ENCODE measurements around the gene RASAL2.
"Not testable (repeated sequence)": the region's sequence is repeated elsewhere in the genome, so short reads cannot be mapped to it uniquely, and the experiment has no call there.

RASAL2 gene

DNA sequence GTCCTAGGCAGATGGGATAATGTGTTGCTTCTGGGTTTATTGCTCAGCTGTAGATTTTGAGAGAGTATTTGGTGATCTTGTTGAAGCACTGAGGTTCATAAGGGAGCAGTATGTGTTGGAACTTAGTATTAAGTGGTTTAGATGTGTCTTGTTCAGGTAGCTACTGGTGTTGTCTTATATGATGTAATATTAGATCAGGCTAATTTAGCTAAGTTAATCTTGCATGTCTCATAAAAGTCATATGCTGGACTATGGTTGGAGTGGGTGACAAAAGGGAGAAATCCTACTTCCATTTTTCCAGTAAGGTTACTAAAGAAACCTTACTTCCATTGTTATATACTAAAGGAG, 206.4 kb downstream of the RASAL2 start:
- DNase-seq, result no peak

GRCh38 chr1:178301141-178301540, 207.2 kb downstream of the RASAL2 start:
- DNase-seq, result no peak

- no peak for DNase-seq
These were observed 213.4 kb downstream of the RASAL2 start for GRCh38 chr1:178307264-178307663.

DNA sequence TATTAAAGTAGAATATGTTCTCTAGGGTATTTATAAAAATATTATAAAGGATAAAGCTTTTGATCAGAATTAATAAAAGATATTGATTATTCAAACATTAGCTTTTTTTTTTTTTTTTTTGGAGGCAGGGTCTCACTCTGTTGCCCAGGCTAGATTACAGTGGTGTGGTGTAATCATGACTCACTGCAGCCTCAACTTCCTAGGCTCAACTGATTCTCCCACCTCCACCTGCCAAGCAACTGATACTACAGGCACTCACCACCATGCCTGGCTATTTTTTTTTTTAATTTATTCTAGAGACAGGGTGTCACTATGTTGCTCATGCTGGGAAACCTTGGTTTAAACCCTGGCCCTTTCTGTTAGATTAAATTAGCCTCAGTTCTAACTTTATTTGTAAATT, 214.5 kb downstream of the RASAL2 start:
- no peak for DNase-seq

GRCh38 chr1:178310685-178311105, 216.8 kb downstream of the RASAL2 start:
- no peak for DNase-seq

- no peak for DNase-seq
These were observed 217.3 kb downstream of the RASAL2 start for GRCh38 chr1:178311164-178311563.

DNA sequence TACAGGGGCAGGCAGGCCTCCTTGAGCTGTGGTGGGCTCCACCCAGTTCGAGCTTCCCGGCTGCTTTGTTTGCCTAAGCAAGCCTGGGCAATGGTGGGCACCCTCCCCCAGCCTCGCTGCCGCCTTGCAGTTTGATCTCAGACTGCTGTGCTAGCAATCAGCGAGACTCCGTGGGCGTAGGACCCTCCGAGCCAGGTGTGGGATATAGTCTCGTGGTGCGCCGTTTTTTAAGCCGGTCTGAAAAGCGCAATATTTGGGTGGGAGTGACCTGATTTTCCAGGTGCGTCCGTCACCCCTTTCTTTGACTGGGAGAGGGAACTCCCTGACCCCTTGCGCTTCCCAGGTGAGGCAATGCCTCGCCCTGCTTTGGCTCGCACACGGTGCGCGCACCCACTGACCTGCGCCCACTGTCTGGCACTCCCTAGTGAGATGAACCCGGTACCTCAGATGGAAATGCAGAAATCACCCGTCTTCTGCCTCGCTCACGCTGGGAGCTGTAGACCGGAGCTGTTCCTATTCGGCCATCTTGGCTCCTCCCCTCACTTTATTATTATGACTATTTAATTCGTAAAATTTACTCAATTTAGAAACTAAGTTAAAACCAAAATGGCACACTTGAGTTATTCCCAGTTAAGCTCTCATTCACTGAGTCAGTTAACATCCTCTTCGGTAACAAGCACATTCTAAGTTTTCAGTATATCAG, 226.5 kb downstream of the RASAL2 start:
- not testable (repeated sequence) for DNase-seq

DNA sequence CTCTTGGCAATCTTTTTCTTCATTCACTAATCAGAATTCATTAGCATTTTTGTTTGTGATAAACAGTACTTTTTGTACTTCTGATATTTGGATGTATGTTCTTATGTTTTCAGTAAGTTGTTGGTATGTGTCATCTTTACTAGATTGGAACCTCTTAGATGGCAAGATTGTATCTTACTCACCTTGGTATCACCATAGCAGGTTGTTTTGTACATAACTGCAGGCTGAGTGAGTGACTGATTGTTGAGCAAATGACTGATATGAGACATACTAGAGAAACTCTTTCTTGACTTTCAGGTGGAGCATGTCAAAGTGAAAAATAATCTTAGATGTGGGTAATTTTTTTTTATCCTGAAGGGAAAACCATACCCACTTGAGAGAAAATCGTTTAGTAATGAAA, 229.2 kb downstream of the RASAL2 start:
- DNase-seq, result no peak

- no peak for DNase-seq
These were observed 230.1 kb downstream of the RASAL2 start for GRCh38 chr1:178324003-178324402.

DNA sequence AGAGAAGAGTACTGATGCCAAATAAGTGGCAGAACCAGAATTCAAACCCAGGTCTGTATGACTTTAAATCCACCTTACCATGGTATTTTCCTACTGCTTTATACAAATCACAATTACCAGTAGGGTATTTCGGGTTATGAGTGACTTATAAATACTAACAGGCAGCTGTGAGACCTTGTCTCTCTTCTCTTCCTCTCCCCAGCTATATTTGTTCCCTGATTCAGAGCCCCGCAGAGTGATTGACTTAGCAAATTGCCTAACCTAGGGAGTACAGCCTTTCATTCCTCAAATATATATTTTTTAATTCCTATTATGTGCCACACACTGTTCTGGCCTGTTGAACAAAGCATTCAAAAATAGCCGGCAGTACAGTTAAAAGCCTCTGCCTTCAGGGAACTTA, 234.8 kb downstream of the RASAL2 start:
- no peak for DNase-seq

GRCh38 chr1:178330153-178330552, 236.2 kb downstream of the RASAL2 start:
- no peak for DNase-seq

DNA sequence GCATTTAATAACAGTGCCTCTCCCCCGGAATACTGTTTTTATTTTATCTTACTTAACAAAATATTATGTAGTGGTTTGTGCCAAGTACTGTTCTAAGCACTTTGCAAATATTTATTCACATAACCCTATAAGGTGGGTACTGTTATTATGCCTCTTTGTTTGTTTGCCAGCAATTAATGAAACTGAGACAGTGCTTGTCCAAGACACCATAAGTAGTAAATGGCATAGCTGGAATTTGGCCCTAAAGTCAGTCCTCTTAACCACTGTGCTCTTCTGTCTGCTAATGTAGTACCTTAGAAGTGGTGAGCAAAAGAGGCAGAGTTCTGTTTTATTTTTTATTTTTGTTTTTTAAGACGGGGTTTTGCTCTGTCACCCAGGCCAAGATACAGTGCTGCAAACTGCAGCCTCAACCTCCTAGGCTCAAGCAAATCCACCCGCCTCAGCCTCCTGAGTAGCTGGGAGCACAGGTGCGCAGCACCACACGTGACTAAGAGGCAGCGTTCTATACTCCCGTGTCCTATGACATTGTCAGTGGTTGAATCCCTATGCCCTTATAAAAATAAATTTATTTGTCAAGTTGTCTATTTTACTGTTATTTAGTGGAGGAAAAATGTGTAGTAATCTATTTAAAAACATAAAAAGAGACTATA, 237.1 kb downstream of the RASAL2 start:
- DNase-seq, result no peak

DNA sequence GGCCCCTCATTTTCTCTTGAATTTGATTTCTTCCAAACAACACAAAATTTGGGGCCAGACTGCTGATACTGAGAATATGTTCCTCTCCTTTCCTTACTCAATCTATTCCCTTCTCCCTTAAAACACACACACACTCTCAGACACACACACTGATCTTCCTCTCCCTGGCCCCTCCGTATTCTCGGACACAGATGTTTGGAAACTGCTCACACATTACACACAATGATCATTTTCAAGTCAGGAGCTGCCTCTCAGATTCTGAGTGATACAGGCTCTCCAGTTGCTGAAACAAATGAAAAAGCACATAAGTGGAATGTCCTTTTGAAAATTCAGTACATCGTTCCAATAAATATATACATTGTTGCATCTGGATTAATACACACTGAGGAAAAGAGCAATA, 241.5 kb downstream of the RASAL2 start:
- no peak for DNase-seq

- DNase-seq, result no peak
These were observed 243.3 kb downstream of the RASAL2 start for GRCh38 chr1:178337091-178337706.

- no peak for DNase-seq
These were observed 245.9 kb downstream of the RASAL2 start for GRCh38 chr1:178339834-178340233.

DNA sequence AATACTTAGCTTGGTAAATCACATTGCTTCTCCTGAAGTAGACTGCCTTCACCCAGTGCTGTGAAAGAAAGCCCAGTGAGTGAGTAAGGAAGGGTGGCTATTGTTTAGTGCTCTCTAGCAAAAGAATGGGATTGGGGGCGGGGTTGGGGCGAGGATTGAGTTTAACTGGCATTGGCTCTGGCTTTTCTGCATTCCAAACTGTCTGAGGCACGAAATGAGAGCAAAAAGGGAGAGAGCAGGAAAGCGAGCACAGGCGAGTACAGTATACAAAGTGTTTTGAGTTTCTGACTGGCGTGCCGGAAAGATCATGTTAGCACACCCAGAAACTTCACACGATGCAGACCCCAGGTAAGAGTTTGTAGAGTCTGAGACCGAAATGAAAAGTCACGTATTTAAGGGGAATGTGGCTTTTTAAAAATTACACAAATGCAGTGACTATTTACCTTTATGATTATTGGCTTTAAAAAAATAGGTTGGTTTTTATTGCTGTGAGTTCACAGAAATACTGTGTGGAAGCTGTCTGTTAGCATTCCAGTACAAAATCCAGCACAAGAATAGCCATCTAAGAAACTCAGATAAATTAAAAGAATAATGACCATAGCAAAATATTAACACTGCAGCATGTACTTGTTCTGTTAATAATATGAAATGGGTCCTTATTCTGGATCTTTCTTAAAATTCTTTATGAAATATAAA, 247.5 kb downstream of the RASAL2 start:
- no peak for DNase-seq

DNA sequence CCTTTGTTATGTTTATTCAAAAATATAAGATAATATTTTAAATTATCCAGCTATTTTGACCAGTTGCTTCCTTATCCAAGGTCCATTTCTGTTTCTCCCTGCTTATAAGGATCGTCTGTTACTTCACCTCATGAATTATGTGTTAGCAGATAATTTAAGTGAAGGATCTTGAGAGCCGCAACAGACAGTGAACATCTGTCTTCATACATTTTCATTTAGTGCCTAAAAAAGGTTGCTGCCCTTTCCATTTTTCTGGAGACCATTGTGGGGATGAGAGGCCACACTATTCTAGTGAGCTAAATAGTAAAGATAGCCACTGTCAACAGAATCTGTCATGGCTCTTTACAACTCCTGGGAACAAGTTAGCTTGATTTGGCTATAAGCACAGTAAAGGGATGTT, 248.8 kb downstream of the RASAL2 start:
- DNase-seq, result no peak

DNA sequence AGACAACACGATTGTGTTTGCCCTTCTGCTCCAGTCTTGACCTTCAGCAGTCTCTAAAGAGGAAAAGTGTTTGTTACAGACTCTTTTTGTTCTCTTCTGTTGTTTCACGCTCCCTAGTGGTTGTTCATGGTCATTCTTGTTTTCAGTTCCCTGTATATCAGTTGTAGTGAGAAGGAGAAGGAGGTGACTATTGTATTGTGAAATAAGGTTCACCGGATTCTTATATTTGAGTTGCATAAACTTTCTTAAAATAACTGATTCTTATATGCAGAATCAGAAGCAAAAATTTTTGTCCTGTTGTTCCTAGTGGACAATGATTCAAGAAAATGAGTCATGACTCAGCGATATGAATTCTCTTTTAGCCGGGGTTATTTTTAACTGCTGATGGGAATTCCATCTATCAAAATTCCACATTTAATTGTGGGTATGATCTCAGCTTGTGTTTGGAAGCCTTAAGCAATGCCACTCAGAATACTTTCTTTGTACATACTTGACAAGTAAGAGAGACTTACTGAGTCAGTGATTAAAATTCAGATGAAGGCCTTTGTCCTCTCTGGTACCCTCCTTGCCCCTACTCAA, 250.7 kb downstream of the RASAL2 start:
- DNase-seq, result no peak

DNA sequence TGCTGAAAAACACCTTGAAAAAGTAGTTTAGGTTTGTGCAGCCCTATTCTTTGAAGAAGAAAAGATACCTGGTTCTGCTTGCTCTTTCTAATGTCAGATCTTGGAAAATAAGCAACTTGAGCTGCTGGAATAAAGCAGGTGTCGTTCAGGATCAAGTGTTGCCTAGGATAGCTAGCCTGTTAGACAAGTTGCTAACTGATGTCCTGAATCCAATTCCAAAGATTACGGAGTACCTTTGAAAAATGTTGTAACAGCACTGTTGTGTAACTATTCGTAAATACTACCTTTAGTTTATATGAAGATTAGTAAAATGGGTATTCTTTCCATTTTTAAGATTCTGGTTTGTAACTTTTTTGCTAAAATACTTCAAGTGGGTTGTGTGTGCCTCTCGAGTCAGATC, 251.3 kb downstream of the RASAL2 start:
- DNase-seq, result no peak

DNA sequence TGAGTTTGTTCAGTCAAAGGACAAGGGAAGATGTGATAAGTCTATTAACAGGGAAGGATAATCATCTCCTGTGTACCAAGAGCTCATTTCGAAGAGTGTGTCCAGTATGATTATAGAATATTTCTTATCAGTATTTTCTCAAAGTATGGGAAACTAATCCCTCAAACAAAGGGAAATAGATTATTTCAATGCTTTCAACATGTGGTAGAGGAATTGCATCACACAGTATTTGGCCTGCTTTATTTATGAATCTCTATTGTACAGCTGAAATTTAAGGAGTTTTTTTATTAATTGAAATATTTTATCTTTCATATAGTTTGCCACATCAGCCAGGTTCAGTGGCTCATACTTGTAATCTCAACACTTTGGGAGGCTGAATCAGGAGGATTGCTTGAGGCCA, 251.9 kb downstream of the RASAL2 start:
- no peak for DNase-seq

DNA sequence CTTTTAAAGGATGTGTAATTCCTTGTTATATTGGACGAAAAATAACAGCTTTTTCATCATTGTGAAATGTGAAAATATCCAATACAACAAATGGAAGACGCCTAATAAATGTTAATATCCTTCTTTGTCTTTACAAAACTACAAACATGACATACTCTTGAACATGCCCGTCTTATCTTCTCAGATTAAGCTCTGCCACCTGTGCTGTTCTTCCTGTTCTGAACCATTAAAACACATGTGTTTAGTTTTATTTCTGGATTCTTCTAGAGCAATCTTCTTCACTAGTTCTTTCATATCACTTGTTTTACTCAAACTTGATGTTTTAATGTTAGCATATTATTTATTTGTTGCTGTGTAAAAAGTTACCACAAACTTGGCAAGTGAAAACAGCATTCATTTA, 255.9 kb downstream of the RASAL2 start:
- DNase-seq, result no peak

GRCh38 chr1:178351911-178352310, 258.0 kb downstream of the RASAL2 start:
- not testable (repeated sequence) for DNase-seq

DNA sequence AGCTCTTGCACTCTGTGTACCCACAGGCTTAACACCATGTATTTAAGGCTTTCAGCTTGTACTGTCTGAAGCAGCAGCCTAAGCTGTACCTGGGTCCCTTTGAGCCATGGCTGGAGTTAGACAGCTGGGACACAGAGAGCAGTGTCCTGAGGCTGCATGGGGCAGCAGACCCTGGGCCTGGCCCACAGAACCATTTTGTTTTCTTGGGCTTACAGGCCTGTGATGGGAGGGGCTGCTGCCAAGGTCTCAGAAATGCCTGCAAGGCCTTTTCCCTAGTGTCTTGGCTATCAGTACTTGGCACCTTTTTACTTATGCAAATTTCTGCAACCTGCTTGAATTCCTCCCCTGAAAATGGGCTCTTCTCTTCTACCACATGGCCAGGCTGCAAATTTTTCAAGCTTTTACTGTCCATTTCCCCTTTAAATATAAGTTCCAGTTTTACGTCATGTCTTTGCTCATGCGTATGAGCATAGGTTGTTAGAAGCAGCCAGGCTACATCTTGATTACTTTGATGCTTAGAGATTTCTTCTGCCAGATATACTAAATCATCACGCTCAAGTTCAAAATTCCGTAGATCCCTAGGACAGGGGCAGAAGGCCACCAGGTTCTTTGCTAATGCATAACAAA, 259.0 kb downstream of the RASAL2 start:
- DNase-seq, result no peak

Measured in stimulated activated CD4-positive, alpha-beta T cell treated with anti-CD3 and anti-CD28 coated beads, Interleukin-4, amount 100 ng/mL, for 24 hours (primary cell).